SK-N-MC (cell line): ENCODE measurements around the gene C12orf43.

Source experiments
- EZH2 ChIP-seq: fragments of 200-600 bp; sonication (generic); IDR thresholded peaks from one replicate; pipeline ENCODE4 v1.6.1; 2017; ENCODE audit warnings: antibody characterized with exemption
- POLR2AphosphoS5 ChIP-seq: IDR thresholded peaks from 2 replicates; pipeline ENCODE4 v1.6.1; 2012; ENCODE audit warnings: mild to moderate bottlenecking, low read depth, low read length, borderline replicate concordance

DNA sequence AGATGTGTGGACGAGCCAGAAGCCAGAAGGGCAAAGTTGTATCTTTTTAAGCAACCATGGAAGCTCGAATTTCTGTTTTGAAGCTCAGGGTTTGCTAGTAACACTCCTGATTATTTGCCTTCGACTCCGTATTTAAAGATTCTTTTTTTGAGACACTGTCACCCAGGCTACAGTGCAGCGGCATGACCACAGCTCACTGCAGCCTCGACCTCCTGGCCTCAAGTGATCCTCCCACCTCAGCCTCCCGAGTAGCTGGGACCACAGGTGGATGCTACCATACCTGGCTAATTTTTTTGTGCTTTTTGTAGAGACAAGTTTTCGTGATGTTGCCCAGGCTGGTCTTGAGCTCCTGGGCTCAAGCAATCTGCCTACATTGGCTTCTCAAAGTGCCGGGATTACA lies 41.5 kb upstream of the C12orf43 start:
- TF ChIP-seq EZH2 (no peak), POLR2AphosphoS5 (no peak)
